NB4 (cell line): Measurements from ENCODE around the gene OSER1.

Experiments used
- CTCF ChIP-seq: IDR thresholded peaks from one replicate; pipeline ENCODE4 v1.5.1; 2012; ENCODE audit warnings: low read depth, low read length
- MYC ChIP-seq: IDR thresholded peaks from 2 replicates; pipeline ENCODE4 v1.6.1; 2011; ENCODE audit warnings: low read depth, low read length
- POLR2A ChIP-seq: IDR thresholded peaks from 2 replicates; pipeline ENCODE4 v1.6.1; 2011; ENCODE audit warnings: mild to moderate bottlenecking; ENCODE audit not compliant: insufficient read length; ENCODE audit errors: extremely low read depth

GRCh38 chr20:44219791-44220190, 9.2 kb upstream of the OSER1 start:
- TF ChIP-seq CTCF (no peak), POLR2A (no peak), MYC (no peak)
